HepG2 (cell line): ENCODE measurements around the gene GAL3ST2. TPM values are rescaled to one million over a fixed set of nuclear protein-coding genes. Genes with fewer than 3 reads are reported as not detected.

Source experiments
- ATAC-seq: fragments of 200-7000 bp; cut with Tn5 transposase; 3 replicates; pipeline ENCODE4 v1.9.1; 2020; ENCODE audit warnings: mild to moderate bottlenecking, moderate library complexity
- BruUV-seq: library from RNA; stranded (reverse); fragments of 400-500 nt; replicated peaks from 2 replicates; lab custom pipeline; 2021; lab: Mats Ljungman, UMichigan
- CTCF ChIA-PET: fragments of 300-600 bp; formaldehyde crosslinking; extraction: SDS; loops from one replicate; lab custom pipeline; 2021; ENCODE audit warnings: low total read pairs, inconsistent platforms, low intra/inter-chr PET ratio; lab: Yijun Ruan, JAX
- POLR2A ChIA-PET: fragments of 350-600 bp; sonication (Branson Sonifier 250); formaldehyde crosslinking; loops from one replicate; lab custom pipeline; 2020; ENCODE audit warnings: antibody characterized with exemption, inconsistent platforms; lab: Yijun Ruan, JAX
- DNase-seq: peaks from one replicate; pipeline ENCODE4 v3.0.0-alpha.2; 2015; ENCODE audit warnings: low spot score
- FAIRE-seq: peaks from 3 replicates; lab custom pipeline; 2011; peaks lifted over from hg19 to GRCh38; lab: Jason Lieb, UNC
- H2AFZ ChIP-seq: one replicate; pipeline ENCODE4 v1.6.1; 2011; ENCODE audit warnings: low read length, inconsistent platforms
- H3K27ac ChIP-seq: fragments of 300-600 bp; 3 replicates; pipeline ENCODE4 v1.8.0; 2011; ENCODE audit warnings: mixed run types, mild to moderate bottlenecking, mixed read lengths, low read length, inconsistent platforms; ENCODE audit not compliant: insufficient read depth; ENCODE audit errors: extremely low read length
- H3K27me3 ChIP-seq, 2 experiments: fragments of 200-600 bp in 1 of 2; 2 replicates in 1 of 2; 3 replicates in 1 of 2; pipeline versions ENCODE4 v1.6.0 to v1.8.0; 2011; ENCODE audit warnings: low read length in 2 of 2, mild to moderate bottlenecking in 2 of 2, moderate library complexity in 2 of 2, inconsistent platforms in 1 of 2; ENCODE audit not compliant: insufficient read depth in 2 of 2, control insufficient read depth in 1 of 2
- H3K36me3 ChIP-seq, 2 experiments: fragments of 200-600 bp in 1 of 2; replicated peaks in 1 of 2; 2 replicates in 1 of 2; 3 replicates in 1 of 2; pipeline versions ENCODE4 v1.5.1 to v1.8.0; 2011; ENCODE audit warnings: low read length in 2 of 2, inconsistent platforms in 1 of 2; ENCODE audit not compliant: insufficient read depth in 2 of 2, control insufficient read depth in 1 of 2
- H3K4me1 ChIP-seq: 2 replicates; pipeline ENCODE4 v1.5.1; 2012; ENCODE audit warnings: low read length, inconsistent platforms; ENCODE audit not compliant: insufficient read depth
- H3K4me2 ChIP-seq: 2 replicates; pipeline ENCODE4 v1.6.0; 2011; ENCODE audit warnings: low read depth, low read length, inconsistent platforms
- H3K4me3 ChIP-seq, 3 experiments: fragments of 200-600 bp in 1 of 3; sonication (generic), shearing (Covaris generic) in 1 of 3; replicated peaks in 1 of 3; 2 replicates each; pipeline ENCODE4 v1.5.1; 2011 to 2016; ENCODE audit warnings: low read length in 3 of 3, inconsistent platforms in 2 of 3, low read depth in 2 of 3, mild to moderate bottlenecking in 2 of 3, control low read depth in 1 of 3, mixed read lengths in 1 of 3; ENCODE audit not compliant: insufficient read depth in 1 of 3
- H3K79me2 ChIP-seq: one replicate; pipeline ENCODE4 v1.6.1; 2011; ENCODE audit warnings: low read length, inconsistent platforms; ENCODE audit not compliant: insufficient read depth
- H3K9ac ChIP-seq: 2 replicates; pipeline ENCODE4 v1.6.0; 2011; ENCODE audit warnings: mild to moderate bottlenecking, low read depth, low read length, inconsistent platforms; ENCODE audit not compliant: insufficient read depth
- H3K9me3 ChIP-seq: 2 replicates; pipeline ENCODE4 v1.5.1; 2012; ENCODE audit warnings: mild to moderate bottlenecking, low read length
- H4K20me1 ChIP-seq: 2 replicates; pipeline ENCODE4 v1.6.0; 2011; ENCODE audit warnings: inconsistent platforms, mild to moderate bottlenecking, low read length, moderate library complexity; ENCODE audit not compliant: insufficient read depth
- CEBPB ChIP-seq: IDR thresholded peaks from 2 replicates; pipeline ENCODE4 v1.6.1; 2011; ENCODE audit warnings: low read depth, low read length, improper control_type of control experiment, borderline replicate concordance
- FOXK1 ChIP-seq: sonication (generic); formaldehyde crosslinking; IDR thresholded peaks from 2 replicates; pipeline ENCODE4 v1.4.0; 2020; ENCODE audit warnings: low read depth, missing genetic modification reagents, borderline replicate concordance
- HHEX ChIP-seq: IDR thresholded peaks from 2 replicates; pipeline ENCODE4 v1.6.1; 2016; ENCODE audit warnings: control low read depth
- MLLT10 ChIP-seq: sonication (generic); formaldehyde crosslinking; IDR thresholded peaks from 2 replicates; pipeline ENCODE4 v1.4.0; 2020; ENCODE audit warnings: missing genetic modification reagents
- NFE2 ChIP-seq: sonication (generic); formaldehyde crosslinking; IDR thresholded peaks from 2 replicates; pipeline ENCODE4 v1.4.0; 2020; ENCODE audit warnings: missing genetic modification reagents
- NR2F1 ChIP-seq, 2 experiments: fragments of 450-650 bp in 1 of 2; formaldehyde crosslinking in 1 of 2; IDR thresholded peaks; 2 replicates each; pipeline versions ENCODE4 v1.5.0 to v1.6.1; 2016 to 2020; ENCODE audit warnings: mild to moderate bottlenecking in 1 of 2, missing compliant biosample characterization in 1 of 2, missing genetic modification reagents in 1 of 2, moderate library complexity in 1 of 2
- SRSF9 ChIP-seq: fragments of 200-400 bp; formaldehyde crosslinking; IDR thresholded peaks from 2 replicates; pipeline ENCODE4 v1.6.1; 2018; ENCODE audit warnings: borderline replicate concordance, mild to moderate bottlenecking, low read depth, low read length; ENCODE audit not compliant: insufficient read depth, poor library complexity, severe bottlenecking
- SYNCRIP ChIP-seq: fragments of 200-400 bp; formaldehyde crosslinking; IDR thresholded peaks from 2 replicates; pipeline ENCODE4 v1.6.1; 2018; ENCODE audit warnings: mild to moderate bottlenecking, low read depth, low read length; ENCODE audit not compliant: insufficient read depth
- ZNF329 ChIP-seq: sonication (generic); formaldehyde crosslinking; IDR thresholded peaks from 2 replicates; pipeline ENCODE4 v1.9.0; 2021; ENCODE audit warnings: low read depth, mild to moderate bottlenecking, missing genetic modification reagents
- ZNF670 ChIP-seq: sonication (generic); formaldehyde crosslinking; IDR thresholded peaks from 2 replicates; pipeline ENCODE4 v1.8.0; 2022; ENCODE audit warnings: mild to moderate bottlenecking, missing genetic modification reagents, borderline replicate concordance
- WGBS: methylation state at CpG from one replicate; pipeline ENCODE4 v1.1.6; 2017; ENCODE audit warnings: low lambda C conversion rate; 5-methylcytosine and 5-hydroxymethylcytosine counted together
- in situ Hi-C: cut with HindIII; loops from 2 replicates; pipeline ENCODE4 v1.10.0; 2017; ENCODE audit warnings: low pct_unique_long_range_greater_than_20kb; ENCODE audit not compliant: extremely low pct_ligation_motif_present
- intact Hi-C: fragments of 100-400 bp; cut with micrococcal nuclease; formaldehyde crosslinking; loops from one replicate; pipeline ENCODE4 v1.10.0; 2022; ENCODE audit not compliant: unreplicated experiment
- polyA plus RNA-seq, 8 experiments: library from polyadenylated mRNA; depleted of rRNA in 3 of 8; stranded (reverse) in 7 of 8; unstranded in 1 of 8; fragments of >200 nt; fragmentation: Illumina TruSeq in 4 of 8; extraction: Trizol in 4 of 8; gene quantifications; 2 replicates each; pipeline versions ENCODE4 v1.2.1 to v1.2.3, GENCODE V29; 2011 to 2016; ENCODE audit warnings: low read depth in 4 of 8, missing spikeins in 1 of 8, mixed read lengths in 1 of 8; ENCODE audit not compliant: insufficient read depth in 1 of 8
- total RNA-seq, 5 experiments: library from RNA; depleted of rRNA; stranded (reverse); fragments of >200 nt; fragmentation: Illumina TruSeq; extraction: Trizol; gene quantifications; 2 replicates each; pipeline ENCODE4 v1.2.3, GENCODE V29; 2016; ENCODE audit warnings: low read depth in 1 of 5

GAL3ST2 gene
- total and polyA plus RNA-seq, 2 of the 13 experiments (the other 11 are each of a cell fraction or from before 2014, with no cell fraction given) = 0.17 to 0.20 TPM

DNA sequence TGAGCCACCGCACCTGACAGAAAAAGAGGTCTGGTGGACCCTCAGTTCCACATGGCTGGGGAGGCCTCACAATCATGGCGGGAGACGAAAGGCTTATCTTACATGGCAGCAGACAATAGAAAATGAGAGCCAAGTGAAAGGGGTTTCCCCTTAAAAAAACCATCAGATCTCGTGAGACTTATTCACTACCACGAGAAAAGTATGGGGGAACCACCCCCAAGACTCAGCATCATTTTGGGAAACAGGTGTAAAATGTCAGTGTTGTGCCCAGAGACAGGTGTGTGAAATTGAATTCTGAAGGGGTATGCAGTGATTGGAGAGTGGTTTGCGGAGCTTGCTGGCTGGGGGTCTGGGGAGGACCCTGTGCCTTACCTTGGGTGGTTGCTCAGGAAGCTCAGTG lies 46.8 kb upstream of the GAL3ST2 start:
- peaks cover 9% of the 10 kb centered on the region for H3K4me1 ChIP-seq
- H3K36me3 ChIP-seq = peaks cover 0 to 1% of the 10 kb centered on the region in 2 experiments; a peak in 2 of 5 replicates
- FAIRE-seq (no peak), ATAC-seq (no peak), DNase-seq (no peak)
- no peak overlapping the region for H3K9ac ChIP-seq
- no peaks in the 10 kb centered on the region; a peak in 1 of 5 replicates for H3K27me3 ChIP-seq
- no peaks in the 10 kb centered on the region for H3K9me3 ChIP-seq
- POLR2A ChIA-PET = interaction anchor here (0.9 to 1.6 kb wide), 3 partner anchors 12 to 43 kb away, joined by 3 to 5 read pairs (median 3); partner anchors contain the start of gene DTYMK
- CTCF ChIA-PET = no interaction called here
- in situ Hi-C loops = loop anchor here (10.0 kb wide), 1 partner anchor 145 kb away; no protein-coding TSS in a partner anchor
- no peak overlapping the region for H3K4me3 ChIP-seq
- intact Hi-C loops = no loop called here
- H3K27ac ChIP-seq = no peak overlapping the region
- no peaks in the 10 kb centered on the region for H3K79me2 ChIP-seq
- H4K20me1 ChIP-seq = no peaks in the 10 kb centered on the region
- BruUV-seq = no TSS peak
- WGBS = 98% methylated on average over 6 of the region's 6 CpGs
- no peak overlapping the region for H3K4me2 ChIP-seq
- no peak for TF ChIP-seq CEBPB
- TF ChIP-seq ZNF670 (CRISPR knock-in tag) = no peak
- H2AFZ ChIP-seq = no peak overlapping the region

DNA sequence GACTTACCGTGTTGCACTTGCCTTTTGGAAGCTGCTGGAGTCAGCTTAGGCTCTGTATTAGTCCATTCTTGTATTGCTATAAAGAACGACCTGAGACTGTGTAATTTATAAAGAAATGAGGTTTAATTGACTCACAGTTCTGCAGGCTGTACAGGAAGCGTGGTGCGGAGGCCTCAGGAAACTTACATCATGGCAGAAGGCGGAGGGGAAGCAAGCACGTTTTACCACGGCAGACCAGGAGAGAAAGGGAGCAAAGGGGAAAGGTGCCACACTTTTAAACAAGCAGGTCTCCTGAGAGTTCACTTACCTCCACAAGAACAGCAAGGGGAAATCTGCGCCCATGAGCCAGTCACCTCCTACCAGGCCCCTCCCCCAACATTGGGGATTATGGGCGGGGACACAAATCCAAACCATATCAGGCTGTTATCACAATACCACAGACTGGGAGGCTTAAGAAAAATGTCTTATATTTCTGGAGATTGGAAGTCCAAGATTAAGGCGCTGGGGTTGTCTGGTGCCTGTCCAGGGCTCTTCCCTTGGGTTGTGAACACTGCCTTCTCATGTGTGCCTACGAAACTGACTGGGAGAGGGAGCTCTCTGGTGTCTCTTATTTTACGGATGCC lies 45.8 kb upstream of the GAL3ST2 start:
- H3K4me3 ChIP-seq = no peak overlapping the region
- no peak for FAIRE-seq
- DNase-seq = no peak
- ChIA-PET CTCF (no interaction called here), POLR2A (interaction anchor here (0.9 to 1.4 kb wide), 3 partner anchors 13 to 44 kb away, joined by 3 to 4 read pairs (median 3); partner anchors contain the start of genes DTYMK and ING5)
- intact Hi-C loops = no loop called here
- H2AFZ ChIP-seq = no peak overlapping the region
- no peaks in the 10 kb centered on the region; a peak in 1 of 5 replicates for H3K27me3 ChIP-seq
- H3K4me2 ChIP-seq = no peak overlapping the region
- ATAC-seq = no peak
- TF ChIP-seq SRSF9 = no peak
- no peak for TF ChIP-seq HHEX
- TF ChIP-seq NR2F1 (CRISPR knock-in tag; IDR thresholded peaks at IDR 0.05) = no peak
- no peak for TF ChIP-seq FOXK1
- no peak for TF ChIP-seq MLLT10 (CRISPR knock-in tag)
- no peak for TF ChIP-seq SYNCRIP
- no peak for TF ChIP-seq ZNF329
- TF ChIP-seq NFE2 (CRISPR knock-in tag) = no peak
- H3K27ac ChIP-seq = no peak overlapping the region
- peaks cover 3% of the 10 kb centered on the region for H3K79me2 ChIP-seq
- no TSS peak for BruUV-seq
- WGBS = 86% methylated on average over 12 of the region's 12 CpGs
- H3K4me1 ChIP-seq = peaks cover 14% of the 10 kb centered on the region
- in situ Hi-C loops = loop anchor here (10.0 kb wide), 1 partner anchor 144 kb away; no protein-coding TSS in a partner anchor
- no peaks in the 10 kb centered on the region for H4K20me1 ChIP-seq
- H3K36me3 ChIP-seq = peaks cover 0 to 1% of the 10 kb centered on the region in 2 experiments; a peak in 1 of 5 replicates
- no peaks in the 10 kb centered on the region for H3K9me3 ChIP-seq
- H3K9ac ChIP-seq = no peak overlapping the region
